Activated naive CD4-positive, alpha-beta T cell treated with anti-CD3 and anti-CD28 coated beads, Interleukin-2, amount 50 U/mL, for 72 hours (primary cell): ENCODE measurements around the gene SMARCC1. TPM values are rescaled to one million over a fixed set of nuclear protein-coding genes. Genes with fewer than 3 reads are reported as not detected.
A peak's percentile ranks its signal among the peaks of the same experiment; 100 is the strongest.
"Not testable (repeated sequence)": the region's sequence is repeated elsewhere in the genome, so short reads cannot be mapped to it uniquely, and the experiment has no call there.

Source experiments
- ATAC-seq, 2 donors: fragments of 150-1000 bp; cut with Tn5 transposase; 2 replicates each; pipeline ENCODE4 v1.10.0; 2021; ENCODE audit warnings: mild to moderate bottlenecking in 2 of 2, moderate library complexity in 2 of 2
- DNase-seq, 2 donors: peaks; one replicate each; pipeline ENCODE4 v3.0.0; 2021 to 2022; ENCODE audit warnings: low spot score in 2 of 2
- H3K27ac Mint-ChIP-seq, 2 donors: one replicate each; pipeline ENCODE4 v1.8.0; 2022; ENCODE audit warnings: mild to moderate bottlenecking in 2 of 2, mixed read lengths in 2 of 2
- H3K36me3 Mint-ChIP-seq, 2 donors: one replicate each; pipeline ENCODE4 v1.8.0; 2022; ENCODE audit warnings: mixed read lengths in 2 of 2
- H3K9me3 Mint-ChIP-seq, 2 donors: one replicate each; pipeline ENCODE4 v1.8.0; 2022; ENCODE audit warnings: mixed read lengths in 2 of 2
- total RNA-seq, 2 donors: library from RNA; stranded (reverse); gene quantifications; one replicate each; pipeline ENCODE4 v1.2.3, GENCODE V29; 2022

The SMARCC1 gene
- total RNA-seq, result 100 to 1,000 TPM in 1 of 2 donors, 10 to 100 TPM in 1; 98.9 to 138 TPM

DNA sequence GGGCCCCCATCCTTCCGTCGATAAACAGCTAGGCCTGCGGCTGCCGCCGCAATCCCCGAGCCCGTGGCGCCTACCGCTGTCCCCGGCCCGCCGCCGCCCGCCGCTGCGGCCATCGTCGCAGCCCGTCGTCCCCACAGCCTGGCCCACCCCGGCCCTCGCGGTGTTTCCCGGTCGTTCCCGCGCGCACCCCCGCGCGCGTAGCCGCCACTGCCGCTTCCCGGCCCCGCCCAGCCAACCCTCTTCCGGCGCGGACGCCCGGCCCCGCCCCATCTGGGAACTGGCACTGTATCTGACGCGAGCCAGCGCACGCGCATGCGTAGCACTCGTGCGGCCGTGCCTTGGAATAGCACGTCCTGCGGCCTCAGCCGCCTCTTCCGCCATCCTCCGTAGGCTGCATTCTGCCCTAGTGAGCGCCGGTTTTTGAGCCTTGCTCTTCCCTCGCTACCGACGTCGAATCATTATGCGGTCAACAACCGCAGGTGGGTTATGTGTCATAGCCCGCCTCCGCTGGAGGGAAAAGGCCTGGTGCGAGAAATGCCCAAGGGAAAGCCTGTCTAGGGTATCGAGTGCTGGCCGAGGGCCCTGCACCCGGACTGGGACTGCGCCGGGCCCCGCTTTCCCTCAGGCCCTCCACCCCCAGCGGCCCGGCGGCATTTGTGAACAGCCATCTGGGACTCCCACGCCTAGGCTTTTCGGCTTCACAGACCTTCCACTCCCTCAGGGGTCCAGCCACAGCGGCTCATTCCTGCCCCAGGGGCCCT lies at the start of gene SMARCC1:
Gene SMARCC1 (minus strand): TSS at position 209 of the 761 bp plus-strand sequence. CDS start 96 bp downstream, at position 113.
- peak within 1 kb of the TSS; percentile 90 to 97 for H3K27ac Mint-ChIP-seq
- peak; percentile 91 to 95 for ATAC-seq
- no peaks in the 10 kb centered on the region for H3K9me3 Mint-ChIP-seq
- H3K36me3 Mint-ChIP-seq, result peaks cover 11 to 12% of the 10 kb centered on the region in 2 donors
- peak; percentile 99 for DNase-seq

DNA sequence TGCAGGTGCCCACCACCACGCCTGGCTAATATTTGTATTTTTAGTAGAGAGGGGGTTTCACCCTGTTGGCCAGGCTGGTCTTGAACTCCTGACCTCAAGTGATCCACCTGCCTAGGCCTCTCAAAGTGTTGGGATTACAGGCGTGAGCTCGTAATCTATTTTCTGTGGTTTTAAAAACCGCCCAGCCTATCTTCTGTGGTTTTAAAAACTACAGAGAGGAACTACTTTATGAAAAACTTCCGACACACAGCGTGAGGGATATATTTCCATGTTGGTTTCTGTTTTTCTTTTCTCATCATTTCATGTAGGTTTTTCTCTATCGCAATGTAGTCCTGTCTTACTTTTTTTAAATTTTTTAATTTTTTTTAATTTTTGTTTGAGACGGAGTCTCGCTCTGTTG lies 47.8 kb upstream of the SMARCC1 start:
- not testable (repeated sequence) for DNase-seq
- peak overlapping the region; percentile 61 to 65 for H3K27ac Mint-ChIP-seq

DNA sequence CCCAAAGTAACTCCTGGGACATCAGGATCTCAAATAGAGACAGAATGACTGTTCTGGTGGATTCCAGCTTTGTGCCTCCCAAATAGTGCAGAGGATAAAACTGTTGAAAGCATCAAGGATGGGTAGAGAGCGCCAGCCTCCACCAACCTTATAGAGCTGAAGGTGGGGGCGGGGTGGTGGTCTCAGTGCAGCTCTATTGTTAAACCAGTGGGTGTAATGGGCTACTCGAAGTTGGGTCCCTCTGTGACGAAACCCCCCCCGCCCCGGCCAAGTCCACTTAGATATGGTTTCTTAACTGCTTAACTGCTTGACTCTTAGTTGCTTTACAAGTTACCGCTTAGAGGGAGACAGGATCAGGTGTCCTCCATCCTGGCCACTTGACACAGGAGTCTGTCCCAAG lies 43.9 kb upstream of the SMARCC1 start:
- peaks cover 0 to 4% of the 10 kb centered on the region in 2 donors for H3K9me3 Mint-ChIP-seq
- no peak for DNase-seq
- no peak for ATAC-seq
- peaks cover 15 to 38% of the 10 kb centered on the region in 2 donors for H3K36me3 Mint-ChIP-seq
- peak overlapping the region; percentile 94 to 96 for H3K27ac Mint-ChIP-seq

More for the DNA sequence above, 47.8 kb upstream of the SMARCC1 start:
- ATAC-seq, result peak in 1 of 2 donors; percentile 9
- H3K36me3 Mint-ChIP-seq, result peaks cover 18 to 48% of the 10 kb centered on the region in 2 donors
- H3K9me3 Mint-ChIP-seq, result not testable (repeated sequence)

DNA sequence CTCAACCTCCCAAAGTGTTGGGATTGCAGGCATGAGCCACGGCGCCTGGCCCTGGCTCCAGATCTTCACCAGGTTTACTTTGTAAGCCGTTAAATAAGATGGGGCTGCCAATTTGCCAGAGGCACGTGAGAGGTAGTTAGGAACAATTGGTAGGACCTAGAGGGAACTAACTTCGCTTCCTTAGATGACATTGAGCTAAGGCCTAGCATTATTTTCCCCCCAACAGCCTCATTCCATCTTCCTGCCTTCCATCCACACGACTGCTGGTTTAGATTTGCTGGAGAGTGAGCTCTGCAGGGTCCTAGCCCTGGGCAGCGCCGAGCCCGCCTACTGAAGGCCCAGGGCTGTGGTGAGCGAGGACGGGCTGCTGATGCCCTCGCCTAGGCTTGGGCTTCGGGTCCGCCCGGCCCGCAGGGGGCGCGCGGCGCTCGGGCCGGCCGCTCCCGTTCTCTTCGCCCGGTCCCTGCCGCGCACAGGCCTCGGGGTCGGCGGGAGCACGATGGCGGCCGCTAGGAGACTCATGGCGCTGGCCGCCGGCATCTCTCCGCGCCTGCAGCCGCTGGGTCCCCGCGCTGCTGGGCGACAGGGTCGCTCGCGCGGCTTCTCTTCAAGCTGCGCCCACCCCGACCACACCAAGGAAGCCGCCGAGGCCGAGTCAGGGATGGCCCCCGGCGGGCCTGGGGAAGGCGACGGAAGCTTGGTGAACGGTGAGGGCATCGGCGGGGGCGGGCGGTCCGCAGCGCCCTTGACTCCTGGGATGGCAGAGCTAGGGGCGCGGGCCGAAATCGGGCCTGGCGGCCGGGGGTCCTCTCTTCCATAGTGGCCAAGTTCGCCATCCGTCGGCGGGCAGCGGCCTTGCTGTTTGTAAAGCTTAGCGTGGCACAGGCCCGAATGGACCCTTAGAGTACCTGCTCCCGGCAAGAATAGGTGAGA lies 43.1 kb upstream of the SMARCC1 start:
- Mint-ChIP-seq H3K27ac (peak overlapping the region; percentile 94 to 96), H3K9me3 (peaks cover 0 to 4% of the 10 kb centered on the region in 2 donors), H3K36me3 (peaks cover 14 to 37% of the 10 kb centered on the region in 2 donors)
- peak; percentile 86 to 88 for DNase-seq
- peak; percentile 97 to 99 for ATAC-seq

DNA sequence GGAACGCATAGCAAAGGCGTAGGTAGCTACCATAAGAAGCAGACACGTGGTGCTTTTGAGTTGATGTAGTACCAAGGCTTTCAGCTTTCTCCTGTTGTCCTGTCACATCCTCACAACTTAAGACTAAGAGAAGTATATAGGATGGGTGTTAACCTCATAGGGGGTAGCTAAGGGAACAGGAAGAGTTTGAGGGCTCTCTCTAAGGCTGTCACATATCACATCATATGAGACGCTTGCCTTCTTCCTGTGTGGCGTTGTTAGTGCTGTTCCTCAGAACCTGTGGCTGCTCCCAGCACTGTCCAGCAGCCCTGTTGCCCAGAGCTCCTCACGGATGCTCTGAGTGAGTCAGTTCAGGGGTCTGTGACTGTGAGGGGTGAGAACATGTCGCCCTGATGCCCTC lies 35.9 kb upstream of the SMARCC1 start:
- ATAC-seq (no peak), DNase-seq (no peak)
- Mint-ChIP-seq H3K27ac (no peak overlapping the region), H3K36me3 (peaks cover 8 to 9% of the 10 kb centered on the region in 2 donors), H3K9me3 (peaks cover 0 to 4% of the 10 kb centered on the region in 2 donors)

DNA sequence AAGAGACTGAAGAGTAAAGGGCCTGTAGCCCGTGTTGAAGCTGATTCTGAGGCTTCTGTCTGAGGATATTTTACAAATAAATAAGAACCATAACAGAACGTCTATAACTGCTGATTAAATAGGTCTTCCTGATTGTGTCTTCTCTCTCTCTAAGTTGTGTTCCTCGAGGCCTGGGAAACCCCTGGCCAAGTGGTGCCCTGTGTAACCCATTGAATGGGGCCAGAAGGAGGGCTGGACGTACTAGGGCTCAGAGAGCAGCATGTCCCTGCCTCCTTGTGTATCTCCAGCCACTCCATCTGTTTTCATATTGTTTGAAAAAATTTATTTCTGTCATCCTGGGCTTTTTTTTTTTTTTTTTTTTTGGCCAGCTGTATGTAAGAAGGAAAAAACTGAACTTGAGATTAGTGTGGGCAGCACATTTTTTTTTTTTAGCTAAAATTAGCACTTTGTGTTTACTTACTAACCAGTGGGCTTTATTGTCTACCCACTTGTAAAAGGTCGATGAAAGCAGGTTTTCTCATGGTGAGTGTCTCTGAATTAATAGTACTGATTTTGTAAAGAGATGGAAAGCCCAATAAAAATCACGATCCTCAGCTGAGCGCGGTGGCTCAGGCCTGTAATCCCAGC lies 32.0 kb upstream of the SMARCC1 start:
- DNase-seq (no peak), ATAC-seq (no peak)
- no peaks in the 10 kb centered on the region for H3K9me3 Mint-ChIP-seq
- peaks cover 4 to 10% of the 10 kb centered on the region in 2 donors for H3K36me3 Mint-ChIP-seq
- peak overlapping the region in 1 of 2 donors; percentile 64 for H3K27ac Mint-ChIP-seq

DNA sequence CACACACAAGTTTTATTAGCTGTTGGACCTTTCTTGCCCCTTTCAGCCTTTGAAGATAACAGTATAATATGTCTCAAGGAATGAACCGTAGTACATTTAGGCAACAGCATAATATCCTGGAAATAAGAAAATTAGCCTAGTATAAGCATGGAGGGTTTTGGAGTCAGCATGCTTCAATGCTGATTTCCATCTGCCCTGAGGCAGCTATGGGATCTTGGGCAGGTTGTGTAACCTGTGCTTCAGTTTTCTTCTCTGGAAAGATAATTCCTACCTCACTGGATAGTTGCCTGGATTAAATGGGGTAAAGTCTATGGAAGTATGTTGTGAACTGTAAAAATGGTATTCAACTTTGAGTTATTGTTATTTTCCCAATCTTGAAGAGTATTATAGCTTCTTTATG lies 22.9 kb upstream of the SMARCC1 start:
- H3K27ac Mint-ChIP-seq, result peak overlapping the region; percentile 60 to 90
- ATAC-seq, result no peak
- peaks cover 0 to 4% of the 10 kb centered on the region in 2 donors for H3K36me3 Mint-ChIP-seq
- no peak for DNase-seq
- no peaks in the 10 kb centered on the region for H3K9me3 Mint-ChIP-seq

DNA sequence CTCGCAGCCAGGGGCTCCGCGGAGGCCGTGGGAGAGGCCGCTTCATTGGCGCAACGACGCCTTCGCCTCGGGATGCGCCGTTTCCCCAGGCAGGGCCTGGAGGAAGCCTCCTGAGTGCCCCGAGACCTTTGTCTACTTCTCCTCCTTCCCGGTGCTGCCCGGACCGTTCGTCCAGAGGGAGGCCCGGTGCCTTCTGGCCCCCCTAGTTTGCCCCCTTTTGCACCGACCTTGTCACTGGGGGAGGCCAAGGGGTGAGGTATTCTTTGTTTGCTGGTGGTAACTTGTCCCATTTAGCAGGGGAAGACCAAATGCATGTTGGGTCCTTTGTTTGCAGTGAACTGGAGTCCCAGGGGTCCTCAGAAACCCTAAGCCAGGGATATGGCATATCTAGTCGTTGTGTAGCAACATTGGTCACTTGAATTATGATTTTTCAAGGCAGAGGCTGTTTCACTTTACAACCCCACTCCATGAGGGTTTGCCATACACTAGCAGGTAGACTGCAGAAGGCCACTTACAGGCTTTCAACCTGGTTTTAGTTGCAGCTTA lies 21.9 kb upstream of the SMARCC1 start:
- ATAC-seq (no peak), DNase-seq (no peak)
- Mint-ChIP-seq H3K9me3 (no peaks in the 10 kb centered on the region), H3K27ac (peak overlapping the region; percentile 90 to 98), H3K36me3 (peaks cover 0 to 4% of the 10 kb centered on the region in 2 donors)

DNA sequence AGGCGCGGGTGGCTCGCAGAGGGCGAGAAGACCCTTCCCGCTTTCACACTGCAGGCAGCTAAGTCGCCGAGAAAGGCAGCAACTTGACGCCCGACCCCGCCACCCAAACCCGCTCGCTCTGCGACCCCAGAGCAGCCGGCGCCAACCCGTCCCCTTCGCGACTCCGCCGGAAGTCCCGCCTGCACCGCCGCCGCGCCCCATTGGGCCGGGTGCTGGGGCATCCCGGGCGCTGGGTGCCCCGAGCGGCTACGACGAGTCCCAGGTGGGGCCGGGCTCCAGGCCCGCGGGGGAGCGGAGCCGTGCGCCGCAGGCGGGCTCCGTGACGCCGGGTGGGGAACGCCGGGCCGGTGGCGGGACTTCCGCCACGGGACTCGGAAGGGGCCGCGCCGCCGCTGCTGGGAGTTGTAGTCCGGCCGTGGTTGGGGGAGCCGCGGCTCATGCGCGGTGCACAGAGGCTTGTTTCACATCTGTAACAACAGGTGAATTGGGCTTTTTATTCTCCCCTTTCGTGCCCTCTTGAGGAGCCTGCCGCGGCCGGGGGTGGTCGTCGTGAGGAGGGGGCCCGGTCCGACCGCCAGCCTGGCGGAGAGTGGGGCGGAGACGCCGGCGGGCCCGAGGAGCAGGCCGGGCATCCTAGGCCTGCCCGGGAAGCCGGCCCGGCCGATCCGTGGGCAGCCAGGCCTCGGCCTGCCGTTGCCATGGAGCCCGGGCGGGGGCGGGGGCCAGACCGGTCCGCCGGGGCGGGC lies 21.2 kb upstream of the SMARCC1 start, which contains the start of gene DHX30:
Gene DHX30 (plus strand): TSS at position 405 of the 746 bp plus-strand sequence. CDS start 7,546 bp downstream, outside the sequence.
- ATAC-seq (peak; percentile 84 to 95), DNase-seq (peak; percentile 83 to 87)
- Mint-ChIP-seq H3K36me3 (peaks cover 0 to 4% of the 10 kb centered on the region in 2 donors), H3K27ac (peak within 1 kb of the TSS; percentile 90 to 98), H3K9me3 (no peaks in the 10 kb centered on the region)

DNA sequence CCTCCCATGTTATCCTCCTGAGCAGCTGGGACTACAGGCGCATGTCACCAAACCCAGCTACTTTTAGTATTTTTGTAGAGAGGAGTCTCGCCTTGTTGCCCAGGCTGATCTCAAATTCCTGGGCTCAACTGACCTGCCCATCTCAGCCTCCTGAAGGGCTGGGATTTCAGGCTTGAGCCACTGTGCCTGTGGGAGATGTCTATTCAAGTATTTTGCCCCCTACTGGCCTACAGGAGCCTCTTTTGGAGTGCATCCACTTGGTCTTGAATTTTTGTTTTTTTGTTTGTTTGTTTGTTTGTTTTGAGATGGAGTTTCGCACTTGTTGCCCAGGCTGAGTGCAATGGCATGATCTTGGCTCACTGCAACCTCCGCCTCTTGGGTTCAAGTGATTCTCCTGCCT lies 18.0 kb upstream of the SMARCC1 start:
- DNase-seq (no peak), ATAC-seq (no peak)
- H3K9me3 Mint-ChIP-seq, result no peaks in the 10 kb centered on the region
- H3K36me3 Mint-ChIP-seq, result peaks cover 0 to 4% of the 10 kb centered on the region in 2 donors
- no peak overlapping the region for H3K27ac Mint-ChIP-seq

DNA sequence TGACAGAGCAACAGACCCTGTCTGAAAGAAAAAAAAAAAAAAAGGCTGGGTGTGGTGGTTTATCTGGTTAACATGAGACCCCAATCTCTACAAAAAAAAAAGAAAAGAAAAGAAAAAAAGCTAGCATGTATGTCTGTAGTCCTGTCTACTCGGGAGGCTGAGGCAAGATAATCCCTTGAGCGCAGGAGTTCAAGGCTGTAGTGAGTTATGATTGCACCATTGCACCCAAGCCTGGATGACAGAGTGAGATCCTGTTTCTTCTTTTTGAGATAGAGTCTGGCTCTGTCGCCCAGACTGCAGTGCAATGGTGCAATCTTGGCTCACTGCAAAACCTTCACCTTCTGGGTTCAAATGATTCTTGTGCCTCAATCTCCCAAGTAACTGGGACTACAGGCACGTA lies 12.9 kb upstream of the SMARCC1 start:
- H3K9me3 Mint-ChIP-seq, result no peaks in the 10 kb centered on the region

DNA sequence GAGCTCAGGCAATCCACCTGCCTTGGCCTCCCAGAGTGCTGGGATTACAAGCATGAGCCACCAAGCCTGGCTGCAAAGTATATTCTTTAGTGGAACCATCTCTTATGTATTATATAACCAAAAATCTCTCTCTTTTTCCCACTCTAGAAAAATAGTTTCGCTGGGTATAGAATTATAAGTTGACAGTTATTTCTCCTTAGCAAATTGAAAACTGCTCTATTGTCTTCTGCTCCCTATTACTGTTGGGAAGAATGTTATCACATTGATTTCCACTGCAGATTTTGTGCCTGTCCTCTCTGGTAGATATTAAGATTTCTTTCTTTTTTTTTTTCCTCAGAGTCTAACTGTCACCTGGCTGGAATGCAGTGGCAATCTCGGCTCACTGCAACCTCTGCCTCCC lies 11.0 kb upstream of the SMARCC1 start:
- Mint-ChIP-seq H3K27ac (no peak overlapping the region), H3K9me3 (no peaks in the 10 kb centered on the region), H3K36me3 (no peaks in the 10 kb centered on the region)
- DNase-seq, result no peak
- ATAC-seq, result no peak

More for the DNA sequence above, 12.9 kb upstream of the SMARCC1 start:
- ATAC-seq (no peak), DNase-seq (no peak)
- H3K36me3 Mint-ChIP-seq, result no peaks in the 10 kb centered on the region
- no peak overlapping the region for H3K27ac Mint-ChIP-seq

DNA sequence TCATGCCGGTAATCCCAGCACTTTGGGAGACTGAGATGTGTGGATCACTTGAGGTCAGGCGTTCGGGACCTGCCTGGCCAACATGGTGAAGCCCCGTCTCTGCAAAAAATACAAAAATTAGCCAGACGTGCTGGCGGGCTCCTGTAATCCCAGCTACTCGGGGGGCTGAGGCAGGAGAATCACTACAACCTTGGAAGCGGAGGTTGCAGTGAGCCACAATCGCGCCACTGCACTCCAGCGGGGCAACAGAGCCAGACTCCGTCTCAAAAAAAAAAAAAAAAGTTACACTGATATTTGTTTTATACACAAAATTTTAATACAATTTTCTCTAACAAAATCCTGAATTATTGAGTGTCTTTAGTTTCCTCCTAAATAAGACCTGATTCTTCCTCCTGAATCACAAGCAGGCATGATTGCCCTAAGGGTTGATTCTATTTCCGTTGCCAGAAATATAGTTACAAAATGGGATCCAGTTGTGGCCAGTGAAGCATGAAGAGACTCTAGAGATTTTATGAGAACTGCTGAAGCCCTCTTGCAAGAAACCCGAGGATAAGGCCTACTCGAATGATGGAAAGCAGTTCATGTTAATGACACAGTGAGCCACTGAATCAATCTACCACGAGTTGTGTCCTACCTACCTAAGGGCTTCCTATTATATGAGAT lies 9.6 kb upstream of the SMARCC1 start:
- Mint-ChIP-seq H3K9me3 (no peaks in the 10 kb centered on the region), H3K27ac (no peak overlapping the region), H3K36me3 (no peaks in the 10 kb centered on the region)
- ATAC-seq (no peak), DNase-seq (no peak)

DNA sequence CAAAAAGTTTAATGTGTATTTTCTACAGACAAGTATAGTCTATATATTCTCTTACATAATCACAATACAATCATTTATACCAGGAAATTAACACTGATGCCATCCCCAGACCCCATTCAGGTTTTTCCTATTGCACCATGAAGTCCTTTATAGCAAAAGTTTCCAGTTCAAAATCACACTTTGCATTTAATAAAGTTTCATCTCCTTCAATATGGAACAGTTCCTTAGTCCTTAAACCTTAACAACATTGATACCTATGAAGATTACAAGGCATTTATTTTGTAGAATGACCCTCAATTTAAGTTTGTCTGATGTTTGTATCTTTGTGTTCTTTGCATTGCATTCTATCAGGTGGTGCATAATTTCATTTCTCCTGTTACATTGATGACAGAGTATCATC lies 2.0 kb upstream of the SMARCC1 start:
- ATAC-seq, result no peak
- H3K27ac Mint-ChIP-seq, result no peak overlapping the region
- peaks cover 11 to 12% of the 10 kb centered on the region in 2 donors for H3K36me3 Mint-ChIP-seq
- no peak for DNase-seq
- no peaks in the 10 kb centered on the region for H3K9me3 Mint-ChIP-seq
